ENCODE data around the gene CDKN2B-AS1. TPM values are rescaled to one million over a fixed set of nuclear protein-coding genes. Genes with fewer than 3 reads are reported as not detected.

The CDKN2B-AS1 gene
- total and polyA plus RNA-seq, 10 donors = 0.90 to 6.6 (median 2.5) TPM

GRCh38 chr9:21969951-21970799, 24.4 kb upstream of the CDKN2B-AS1 start:
- peak overlapping the region in 1 of 8 donors; percentile 28 for H3K4me3 ChIP-seq
- TF ChIP-seq CTCF (IDR thresholded peaks at IDR 0.05 in 8 of 11, conservative IDR thresholded peaks at IDR 0.05 in 3 of 11) = no peak
- no peak for TF ChIP-seq POLR2AphosphoS5 (IDR thresholded peaks at IDR 0.05)
- no peak for TF ChIP-seq POLR2A (IDR thresholded peaks at IDR 0.05)
- DNase-seq = no peak
- H3K36me3 ChIP-seq = peaks cover 0 to 6% (median 0%) of the 10 kb centered on the region in 6 donors
- WGBS, 5 donors = 15 to 29% (median 22%) methylated on average over 24 of the region's 24 CpGs
- H3K27ac ChIP-seq = no peak overlapping the region
- peaks cover 26 to 100% (median 100%) of the 10 kb centered on the region in 7 donors for H3K27me3 ChIP-seq (replicated peaks in 1 of 7)
- intact Hi-C loops (cut with DNase I; ENCODE audit: low total_unique reads) = no loop called here
- H3K4me1 ChIP-seq = peaks cover 19 to 66% (median 36%) of the 10 kb centered on the region in 6 donors
- H3K9me3 ChIP-seq = peaks cover 0 to 41% (median 0%) of the 10 kb centered on the region in 8 donors

- Histone ChIP-seq H3K27ac (no peak overlapping the region), H3K4me3 (peak overlapping the region in 1 of 8 donors; percentile 28), H3K27me3 (replicated peaks in 1 of 7) (peaks cover 23 to 100% (median 100%) of the 10 kb centered on the region in 7 donors), H3K36me3 (peaks cover 0 to 6% (median 0%) of the 10 kb centered on the region in 6 donors), H3K9me3 (peaks cover 0 to 41% (median 0%) of the 10 kb centered on the region in 8 donors), H3K4me1 (peaks cover 14 to 66% (median 35%) of the 10 kb centered on the region in 6 donors)
- 5 to 15% (median 9%) methylated on average over 13 to 45 of the region's 45 CpGs for WGBS, 5 donors
- intact Hi-C loops (cut with DNase I; ENCODE audit: low total_unique reads) = no loop called here
- TF ChIP-seq POLR2AphosphoS5 (IDR thresholded peaks at IDR 0.05) = peak in 1 of 3 donors; percentile 15
- no peak for TF ChIP-seq CTCF (IDR thresholded peaks at IDR 0.05 in 8 of 11, conservative IDR thresholded peaks at IDR 0.05 in 3 of 11)
- DNase-seq = no peak
Measured at GRCh38 chr9:21970800-21971640, 23.6 kb upstream of the CDKN2B-AS1 start.

DNA sequence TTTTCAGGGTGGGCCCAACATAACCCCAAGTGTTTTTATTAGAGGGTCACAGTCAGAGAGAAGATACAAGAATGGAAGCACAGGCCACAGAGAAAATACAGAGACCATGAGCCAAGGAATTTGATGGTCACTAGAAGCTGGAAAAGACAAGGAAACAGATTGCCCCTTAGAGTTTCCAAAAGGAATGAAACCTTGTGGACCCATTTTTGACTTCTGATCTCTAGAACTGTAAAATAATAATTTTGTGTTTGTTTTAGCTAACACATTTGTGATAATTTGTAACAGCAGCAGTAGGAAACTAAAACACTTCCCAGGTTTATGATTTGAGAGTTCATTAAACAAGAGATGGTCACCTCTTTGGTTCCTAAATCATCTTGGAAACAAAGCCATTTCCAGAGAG, 22.2 kb upstream of the CDKN2B-AS1 start:
- peaks cover 0 to 37% (median 0%) of the 10 kb centered on the region in 8 donors for H3K9me3 ChIP-seq
- H3K36me3 ChIP-seq = peaks cover 0 to 6% (median 0%) of the 10 kb centered on the region in 6 donors
- H3K27me3 ChIP-seq (replicated peaks in 1 of 7) = peaks cover 19 to 100% (median 100%) of the 10 kb centered on the region in 7 donors
- H3K4me3 ChIP-seq = no peak overlapping the region
- H3K27ac ChIP-seq = no peak overlapping the region
- H3K4me1 ChIP-seq = peaks cover 14 to 64% (median 35%) of the 10 kb centered on the region in 6 donors
- no peak for DNase-seq
- intact Hi-C loops (cut with DNase I; ENCODE audit: low total_unique reads) = no loop called here
- no peak for TF ChIP-seq POLR2AphosphoS5 (IDR thresholded peaks at IDR 0.05)
- TF ChIP-seq CTCF (IDR thresholded peaks at IDR 0.05 in 8 of 11, conservative IDR thresholded peaks at IDR 0.05 in 3 of 11) = no peak
- TF ChIP-seq POLR2A (IDR thresholded peaks at IDR 0.05) = no peak
